HG02588 (cell line): ENCODE data around the gene TTC3.
A peak's percentile ranks its signal among the peaks of the same experiment; 100 is the strongest.

Experiments used
- ATAC-seq: cut with Tn5 transposase; IDR thresholded peaks from one replicate; pipeline ENCODE4 v1.9.1; 2021; ENCODE audit warnings: mild to moderate bottlenecking, moderate library complexity; ENCODE audit not compliant: unreplicated experiment

TTC3 gene

DNA sequence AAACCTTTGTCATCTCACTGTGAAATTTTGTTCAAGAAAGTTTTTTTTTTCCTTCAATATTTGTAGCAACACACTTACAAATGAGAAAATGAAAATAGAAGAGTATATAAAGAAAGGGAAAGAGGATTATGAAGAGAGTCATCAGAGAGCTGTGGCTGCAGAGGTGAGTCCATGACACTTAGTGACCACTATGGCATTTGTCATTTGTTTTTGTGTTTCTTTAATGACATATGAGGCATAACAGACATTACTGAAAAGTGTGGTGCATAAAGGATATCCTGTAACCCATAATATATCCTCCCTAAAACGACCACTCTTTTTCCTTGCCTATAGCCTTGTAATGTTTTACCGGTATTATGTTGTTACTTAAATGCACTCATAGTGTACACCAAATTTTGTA, 113.9 kb downstream of the TTC3 start:
- no peak for ATAC-seq

DNA sequence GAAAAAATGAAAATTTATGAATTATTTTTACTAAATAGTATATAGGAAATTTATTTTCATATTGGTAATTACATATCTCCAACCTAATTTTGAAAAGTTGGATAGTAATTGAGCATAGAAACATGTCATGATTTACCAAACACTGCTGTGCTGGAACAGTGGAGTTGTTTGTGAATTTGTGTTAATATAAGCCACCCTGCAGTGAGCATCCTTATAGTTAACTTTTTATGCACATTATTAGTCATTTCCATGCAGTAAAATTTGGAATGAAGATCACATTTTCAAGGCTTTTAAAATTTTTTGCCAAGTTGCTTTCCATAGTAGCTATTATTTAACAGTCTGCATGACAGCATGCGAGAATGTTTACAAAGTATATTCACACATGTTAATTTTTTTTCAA, 115.8 kb downstream of the TTC3 start:
- ATAC-seq = no peak

DNA sequence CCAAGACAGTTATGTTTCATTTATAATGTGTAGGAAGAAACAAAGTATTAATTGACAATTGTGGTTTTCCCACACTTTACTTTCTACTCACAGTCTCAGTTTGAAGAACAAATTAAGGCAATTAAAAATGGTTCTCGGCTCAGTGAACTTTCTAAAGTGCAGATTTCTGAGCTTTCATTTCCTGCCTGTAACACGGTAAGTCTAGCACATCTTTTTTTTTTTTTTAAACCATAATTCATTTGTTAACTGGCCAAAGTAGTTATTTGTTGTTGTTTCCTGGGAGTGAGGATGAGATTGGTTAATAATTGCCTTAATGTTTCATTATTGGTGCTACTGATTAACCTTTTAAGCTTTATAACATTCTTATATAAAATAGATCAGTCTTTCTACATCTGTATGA, 119.0 kb downstream of the TTC3 start:
- no peak for ATAC-seq

DNA sequence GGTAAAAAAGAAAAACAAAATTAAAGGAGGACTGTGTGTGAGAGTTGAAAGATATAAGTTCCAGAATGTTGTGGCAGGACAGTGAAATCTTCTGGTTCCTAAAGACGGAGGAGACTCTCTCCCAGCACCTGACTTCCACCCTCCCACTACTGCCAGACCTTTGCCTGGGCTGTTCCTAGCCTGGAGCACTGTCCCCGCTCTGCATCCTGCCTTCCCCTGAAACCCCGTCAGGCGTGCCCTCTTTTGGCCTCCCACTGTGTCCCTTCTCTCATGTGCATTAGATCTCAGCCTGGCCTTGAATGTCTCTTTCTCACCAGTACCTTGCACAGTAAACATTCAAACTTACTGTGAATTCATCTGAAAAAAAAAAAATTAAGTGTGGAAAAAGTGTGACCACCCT, 120.0 kb downstream of the TTC3 start:
- ATAC-seq = no peak

DNA sequence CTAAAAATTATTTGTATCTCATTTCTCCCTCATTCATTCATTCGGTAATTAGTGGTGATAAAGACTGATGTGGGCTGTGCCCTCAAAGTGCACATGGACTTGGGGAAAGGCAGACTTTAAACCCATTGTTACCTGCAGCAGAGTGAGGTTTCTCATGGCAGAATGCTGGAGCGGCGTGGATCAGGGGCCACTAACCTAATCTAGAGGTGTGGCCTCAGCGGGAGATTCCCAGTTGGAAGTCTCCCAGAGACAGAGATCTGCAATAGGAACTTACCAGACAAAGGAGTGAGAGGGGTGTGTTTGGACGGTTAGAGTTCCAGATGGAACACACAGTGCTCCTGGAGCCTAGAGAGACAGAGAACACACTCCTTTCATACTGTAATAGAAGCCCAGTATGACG, 120.6 kb downstream of the TTC3 start:
- no peak for ATAC-seq

DNA sequence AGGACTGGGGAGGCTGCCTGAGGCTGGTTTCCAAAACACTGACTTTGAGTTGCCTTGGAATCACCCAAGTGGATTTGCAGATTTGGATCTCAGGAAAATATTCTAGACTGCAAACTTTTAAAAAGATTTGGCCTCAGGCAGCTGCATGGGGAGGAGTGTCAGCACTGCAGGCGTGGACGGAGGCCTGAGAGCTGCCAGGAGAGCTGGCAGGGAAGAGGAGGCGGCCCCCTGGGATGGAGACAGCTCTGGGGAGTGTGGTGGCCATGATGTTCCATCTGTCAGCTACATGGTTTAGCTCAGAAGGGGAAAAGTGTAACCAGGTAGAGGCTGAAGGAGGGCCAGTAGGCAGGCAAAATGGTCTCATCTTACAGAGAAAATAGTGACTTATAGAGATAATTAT, 122.0 kb downstream of the TTC3 start:
- ATAC-seq = no peak

DNA sequence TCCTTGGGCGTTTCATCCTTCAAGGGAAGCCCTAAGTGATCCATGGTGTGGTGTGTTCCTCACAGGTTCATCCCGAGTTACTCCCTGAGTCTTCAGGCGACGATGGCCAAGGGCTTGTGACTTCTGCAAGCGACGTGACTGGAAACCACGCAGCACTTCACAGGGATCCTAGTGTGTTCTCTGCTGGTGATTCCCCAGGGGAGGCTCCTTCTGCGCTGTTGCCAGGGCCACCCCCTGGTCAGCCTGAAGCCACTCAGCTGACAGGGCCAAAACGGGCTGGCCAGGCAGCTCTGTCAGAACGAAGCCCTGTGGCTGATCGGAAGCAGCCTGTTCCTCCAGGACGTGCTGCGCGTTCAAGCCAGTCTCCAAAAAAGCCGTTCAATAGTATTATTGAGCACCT, 122.6 kb downstream of the TTC3 start:
- no peak for ATAC-seq

DNA sequence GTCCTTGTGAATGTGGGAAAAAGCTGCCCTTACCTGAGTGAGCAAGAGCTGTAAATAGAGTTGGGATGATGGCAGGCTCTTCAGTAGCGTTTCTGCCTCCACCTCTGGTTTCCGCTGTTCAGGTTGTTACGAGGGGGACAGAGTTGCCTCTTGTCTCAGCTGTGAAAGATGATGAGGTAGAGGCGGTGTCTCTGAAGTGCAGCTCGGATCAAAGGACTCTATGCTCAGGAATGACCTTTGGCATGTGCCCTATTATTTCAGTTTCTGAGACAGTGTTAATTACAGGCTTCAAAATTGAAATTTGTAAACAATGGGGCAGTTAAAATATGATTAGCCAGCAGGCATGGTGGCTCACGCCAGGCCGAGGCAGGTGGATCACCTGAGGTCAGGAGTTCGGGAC, 123.8 kb downstream of the TTC3 start:
- ATAC-seq = no peak

DNA sequence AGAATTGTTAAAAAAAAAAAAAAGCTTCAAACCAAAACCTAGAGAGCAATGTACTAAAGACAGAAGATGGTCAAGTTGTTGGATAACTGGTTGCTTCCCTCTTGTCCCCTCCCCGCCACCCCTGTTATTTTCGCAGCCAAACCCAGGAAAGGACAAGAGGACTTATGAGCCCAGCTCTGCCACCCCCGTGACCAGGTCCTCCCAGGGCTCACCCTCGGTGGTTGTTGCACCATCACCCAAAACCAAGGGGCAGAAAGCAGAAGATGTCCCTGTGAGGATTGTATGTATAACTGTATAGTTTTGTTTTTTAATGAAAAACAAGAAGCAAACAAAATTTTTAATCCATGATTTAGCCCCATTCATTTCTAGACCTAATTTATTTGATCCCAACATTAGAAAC, 124.7 kb downstream of the TTC3 start:
- no peak for ATAC-seq

DNA sequence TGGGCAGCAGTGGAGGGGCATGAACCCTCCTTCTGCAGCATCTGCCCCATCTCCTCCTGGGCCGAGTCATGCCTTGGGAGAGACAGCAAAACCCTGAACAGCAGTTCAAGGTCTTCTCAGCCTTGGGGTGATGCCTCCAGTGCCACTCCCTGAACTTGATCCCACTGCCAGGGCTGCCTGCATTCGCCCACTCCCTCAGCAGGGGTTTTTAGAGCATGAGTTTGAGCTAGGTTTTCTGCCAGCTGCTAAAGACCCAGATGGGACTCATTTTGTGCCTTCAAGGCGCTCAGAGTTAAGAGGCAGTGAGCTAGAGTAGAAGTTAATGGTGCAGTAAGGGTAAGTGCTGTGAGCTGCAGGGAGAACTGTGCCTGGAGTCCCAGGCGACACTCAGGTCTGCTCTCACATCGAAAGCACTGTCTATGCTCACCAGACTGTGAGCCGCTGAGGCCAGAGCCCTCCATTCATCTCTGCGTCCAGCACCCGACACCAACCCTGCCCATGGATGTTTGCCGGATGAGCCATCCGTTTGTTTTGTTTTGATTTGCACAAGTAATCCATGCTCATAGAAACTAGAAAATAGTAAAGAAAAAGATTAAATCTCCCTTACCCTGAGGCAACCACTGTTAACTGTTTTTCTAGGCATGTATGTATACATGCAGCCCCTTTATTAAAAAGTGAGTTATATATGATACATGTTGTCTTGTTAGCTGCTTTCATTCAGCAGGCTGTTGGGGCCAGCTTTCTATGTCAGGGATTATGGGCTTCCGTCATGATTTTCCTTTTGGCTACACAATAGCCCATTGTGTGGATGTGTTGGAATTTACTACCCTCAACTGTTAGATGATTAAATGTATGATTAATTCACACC, 126.2 kb downstream of the TTC3 start:
- no peak for ATAC-seq

DNA sequence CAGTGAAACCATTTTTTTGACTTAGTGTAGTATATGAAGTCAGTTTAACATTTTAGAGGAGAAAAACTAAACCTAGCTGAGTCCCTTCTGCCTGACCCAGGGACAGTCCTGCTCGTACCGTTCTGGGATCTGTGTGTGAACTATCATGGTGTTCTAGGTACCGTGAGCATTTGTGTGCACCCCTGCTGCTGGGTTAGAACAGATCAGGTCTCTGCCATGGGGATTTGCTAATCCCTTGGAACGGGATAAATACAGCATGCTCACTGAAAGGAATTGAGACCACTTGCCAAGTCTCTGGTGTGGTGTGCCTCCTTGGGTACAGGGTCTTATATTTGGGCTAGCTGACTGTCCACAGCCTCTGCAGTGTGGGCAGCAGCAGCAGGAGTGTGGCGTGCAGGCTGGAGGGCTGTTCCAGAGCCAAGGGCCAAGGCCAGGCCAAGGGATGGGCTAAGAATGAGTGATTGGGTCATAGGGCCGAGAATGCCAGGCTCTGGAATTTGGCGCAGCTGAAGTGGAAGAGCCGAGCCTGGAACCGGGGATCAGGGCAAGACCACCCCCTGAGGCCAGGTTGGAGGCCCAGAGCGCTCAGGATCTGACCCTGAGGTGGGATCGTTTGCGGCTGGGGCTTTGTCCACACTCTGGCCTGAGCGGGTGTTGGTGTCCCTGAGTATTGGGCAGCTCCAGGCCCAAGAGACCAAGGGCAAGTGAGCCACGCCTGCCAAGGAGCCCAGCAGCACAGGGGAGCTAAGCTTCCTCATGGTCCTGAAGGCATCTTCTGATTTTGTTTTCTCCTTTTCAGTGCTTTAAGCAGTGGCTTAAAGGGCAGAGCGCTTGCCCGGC, 127.8 kb downstream of the TTC3 start:
- no peak for ATAC-seq

DNA sequence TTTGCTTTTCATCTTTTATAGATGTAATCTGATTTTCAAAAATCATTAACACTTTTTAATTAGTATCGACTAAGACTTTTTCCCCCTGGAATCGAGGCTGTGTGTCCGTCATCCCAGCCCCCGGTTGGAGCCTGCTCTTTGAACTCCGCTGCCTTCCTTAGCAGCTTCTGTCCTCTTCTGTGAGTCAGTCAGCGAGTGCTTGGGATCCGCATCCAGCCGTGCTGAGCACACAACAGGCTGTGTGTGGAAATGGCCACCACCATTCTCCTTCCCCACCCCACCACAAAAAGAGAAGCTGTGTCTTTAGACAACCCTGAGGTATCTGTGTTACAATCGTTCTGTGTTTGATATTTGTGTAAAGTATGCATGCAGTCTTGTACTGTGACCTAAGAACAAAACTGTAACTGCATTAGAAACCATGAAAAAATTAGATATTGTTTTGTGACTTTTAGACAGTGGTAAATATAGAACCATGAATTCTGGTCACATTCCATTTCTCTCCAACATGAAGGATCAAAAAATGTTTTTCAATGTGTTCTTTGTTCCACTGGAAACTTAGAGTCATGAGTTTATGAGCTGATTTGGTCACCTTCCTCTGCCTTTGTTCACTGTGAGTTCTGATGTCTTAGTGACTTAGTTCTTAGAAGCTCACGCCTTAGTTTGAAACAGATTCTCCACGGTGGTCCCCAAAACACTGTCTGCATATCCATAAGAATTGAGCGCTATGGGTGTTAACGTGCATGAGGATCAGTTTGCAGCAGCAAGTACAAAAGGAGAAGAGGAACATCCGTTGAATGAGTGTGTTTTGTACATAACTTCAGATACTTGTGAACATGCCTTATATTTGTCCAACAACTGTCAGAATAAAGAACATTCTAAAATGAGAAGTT, 129.4 kb downstream of the TTC3 start:
- ATAC-seq = no peak

DNA sequence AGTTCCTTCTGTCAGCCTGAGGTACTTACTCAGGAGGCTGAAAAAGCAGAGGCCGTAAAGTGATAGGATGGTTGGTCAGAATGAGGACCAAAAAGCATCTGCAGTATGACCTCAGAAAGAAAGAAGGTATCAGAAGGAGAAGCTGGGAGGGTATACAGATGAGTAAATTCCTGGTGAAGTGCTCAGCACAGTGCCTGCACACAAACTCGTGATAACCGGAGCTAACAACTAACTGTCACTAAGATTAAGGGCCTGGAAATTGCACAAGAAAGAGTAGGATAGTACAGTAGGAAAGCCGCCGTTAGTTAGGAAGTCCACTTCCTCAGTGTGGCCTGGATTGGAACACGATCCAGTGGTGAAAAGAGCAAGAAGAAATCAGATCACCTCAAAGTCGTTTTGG, 131.5 kb downstream of the TTC3 start:
- ATAC-seq = no peak

DNA sequence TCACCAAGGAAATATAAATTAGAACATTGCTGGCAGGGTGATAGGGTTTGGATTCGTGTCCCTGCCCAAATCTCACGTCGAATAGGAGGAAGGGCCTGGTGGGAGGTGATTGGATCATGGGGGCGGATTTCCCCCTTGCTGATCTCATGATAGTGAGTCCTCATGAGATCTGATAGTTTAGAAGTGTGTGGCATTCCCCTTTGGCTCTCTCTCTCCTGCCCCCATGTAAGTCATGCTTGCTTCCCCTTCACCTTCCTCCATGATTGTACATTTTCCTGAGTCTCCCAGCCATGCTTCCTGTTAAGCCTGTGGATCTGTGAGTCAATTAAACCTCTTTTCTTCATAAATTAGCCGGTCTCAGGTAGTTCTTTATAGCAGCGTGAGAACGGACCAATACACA, 133.4 kb downstream of the TTC3 start:
- ATAC-seq = no peak

DNA sequence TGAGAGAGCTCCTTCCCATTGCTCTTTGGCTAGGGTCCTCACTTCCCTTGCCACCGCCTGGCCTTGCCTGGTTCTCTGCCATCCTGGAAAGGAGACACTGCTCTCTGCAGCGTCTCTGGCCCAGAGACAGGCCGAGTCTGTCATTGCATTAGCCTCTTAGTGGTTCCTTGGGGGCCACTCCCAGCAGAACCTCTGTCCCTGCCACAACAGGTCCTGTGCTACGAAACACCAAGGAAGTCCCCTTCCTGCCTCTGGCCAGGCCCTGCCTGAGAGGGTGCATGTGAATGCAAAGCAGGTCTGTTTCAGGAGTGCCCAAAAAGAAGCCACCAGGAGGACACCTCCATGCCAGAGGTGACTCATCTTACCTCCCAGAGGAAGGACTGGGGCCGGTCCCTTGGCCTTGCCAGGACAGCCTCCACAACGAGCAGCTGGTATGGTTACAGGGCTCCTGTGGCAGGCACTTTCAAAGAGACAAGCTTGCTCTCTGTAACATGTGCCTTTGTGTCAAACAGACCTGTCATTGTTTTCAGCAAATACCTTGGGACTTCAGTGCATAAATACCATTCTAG, 134.5 kb downstream of the TTC3 start:
- ATAC-seq = peak; percentile 56

DNA sequence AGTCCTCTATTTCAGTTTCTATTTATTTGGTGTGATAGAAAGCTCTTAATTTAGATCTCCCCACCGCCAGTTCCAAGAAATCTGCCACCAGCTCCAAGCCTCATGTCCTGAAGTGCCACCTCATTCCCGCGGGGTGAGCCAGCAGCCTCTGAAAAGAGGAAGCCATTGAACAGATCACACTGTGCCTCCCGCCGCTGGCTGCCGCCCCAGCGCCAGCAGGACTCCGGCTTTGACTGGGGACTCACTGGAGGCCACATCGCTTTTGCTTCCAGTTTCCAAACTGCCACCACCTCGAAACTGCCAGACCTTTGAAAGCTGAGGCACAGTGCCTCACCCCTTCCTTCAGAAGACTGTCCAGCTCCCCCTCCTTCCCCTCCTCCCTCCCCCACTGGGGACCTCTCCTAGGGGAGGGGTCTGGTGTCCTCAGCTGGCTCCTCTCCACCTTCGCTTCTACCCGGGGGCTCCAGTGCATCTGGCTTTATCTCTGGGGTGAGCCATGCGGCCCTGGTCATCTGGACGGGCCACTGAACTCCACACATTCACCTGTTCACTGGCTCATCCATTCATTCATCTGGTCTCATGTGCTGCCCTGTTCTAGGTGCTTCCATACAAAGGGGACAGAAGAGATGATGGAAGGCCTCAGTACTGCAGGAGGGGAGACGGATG, 135.1 kb downstream of the TTC3 start:
- no peak for ATAC-seq

DNA sequence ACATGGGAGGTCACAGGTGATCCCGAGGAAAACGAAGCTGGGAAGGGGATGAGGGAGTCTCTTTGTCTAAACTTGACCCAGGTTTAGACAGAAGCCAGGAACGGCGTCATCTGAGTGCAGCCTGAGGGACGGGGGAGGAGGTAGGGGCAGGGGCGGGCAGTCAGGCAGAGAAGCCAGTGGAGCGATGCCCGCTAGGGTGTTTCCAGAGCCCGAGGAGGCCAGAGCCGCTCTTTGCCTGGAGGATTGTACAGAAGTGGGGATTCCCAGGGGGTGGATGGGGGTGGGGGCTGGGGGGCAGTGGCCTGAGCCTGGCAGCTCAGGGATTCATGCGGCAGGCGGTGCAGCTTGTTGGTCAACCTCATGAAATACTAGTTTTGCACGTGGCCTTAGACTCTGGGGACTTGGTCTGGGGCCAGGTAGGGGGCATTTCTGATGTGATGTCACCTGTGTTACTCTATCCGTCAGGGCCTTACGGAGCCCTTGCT, 135.7 kb downstream of the TTC3 start:
- ATAC-seq = no peak

DNA sequence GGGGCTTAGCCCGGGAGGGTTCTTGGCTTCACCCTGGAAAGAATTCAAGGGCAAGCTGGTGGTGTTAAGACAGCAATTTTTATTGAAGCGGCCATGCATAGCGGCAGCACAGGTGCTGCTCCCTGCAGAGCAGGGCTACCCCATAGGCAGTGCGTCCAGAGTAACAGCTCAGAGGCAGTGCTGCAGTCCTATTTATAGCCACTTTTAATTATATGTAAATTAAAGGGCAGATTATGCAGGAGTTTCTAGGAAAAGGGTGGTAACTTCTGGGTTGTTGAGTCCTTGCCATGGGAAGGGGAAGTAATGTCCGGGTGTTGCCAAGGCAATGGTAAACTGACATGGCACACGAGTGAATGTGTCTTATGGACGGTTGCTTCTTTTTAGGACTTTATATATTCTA, 137.1 kb downstream of the TTC3 start:
- no peak for ATAC-seq

DNA sequence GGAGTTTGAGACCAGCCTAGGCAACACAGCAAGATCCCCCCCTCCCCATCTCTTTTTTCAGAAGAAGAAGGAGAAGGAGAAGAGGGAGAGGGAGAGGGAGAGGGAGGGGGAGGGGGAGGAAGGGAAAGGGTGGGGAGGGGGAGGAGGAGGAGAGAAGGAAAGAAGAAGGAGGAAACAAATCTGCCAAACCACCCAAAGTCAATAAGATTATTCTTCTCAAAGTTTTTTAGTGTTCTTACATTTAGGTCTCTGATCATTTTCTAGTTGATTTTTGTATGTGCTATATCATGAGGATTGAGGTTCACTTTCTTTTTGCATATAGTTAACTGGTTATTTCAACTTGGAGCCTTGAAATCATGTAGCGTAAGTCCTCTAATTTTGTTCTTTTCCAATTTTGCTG, 137.7 kb downstream of the TTC3 start:
- ATAC-seq = no peak

DNA sequence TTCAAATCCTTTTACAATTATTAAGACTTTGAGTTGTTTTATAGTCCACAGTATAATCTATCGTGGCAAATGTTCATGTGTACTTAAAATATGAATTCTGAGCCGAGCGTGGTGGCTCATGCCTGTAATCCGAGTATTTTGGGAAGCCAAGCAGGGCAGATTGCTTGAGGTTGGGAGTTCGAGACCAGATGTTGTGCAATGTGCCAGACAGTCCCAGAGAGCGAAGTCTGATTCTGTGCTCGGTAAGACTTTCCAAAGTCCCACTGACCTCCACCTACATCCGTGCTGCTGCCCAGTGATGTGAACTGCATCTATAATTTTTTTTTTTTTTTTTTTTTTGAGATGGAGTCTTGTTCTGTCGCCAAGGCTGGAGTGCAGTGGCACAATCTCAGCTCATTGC, 141.9 kb downstream of the TTC3 start:
- ATAC-seq = no peak
